ENCODE data around the gene SMTNL2.
"Not testable (repeated sequence)": the region's sequence is repeated elsewhere in the genome, so short reads cannot be mapped to it uniquely, and the experiment has no call there.

Gene SMTNL2

GRCh38 chr17:4565209-4566141 is 18.9 kb upstream of the SMTNL2 start:
- Mint-ChIP-seq H3K4me1 (peaks cover 35% of the 10 kb centered on the region), H3K9me3 (no peaks in the 10 kb centered on the region), H3K4me3 (no peak overlapping the region), H3K27ac (no peak overlapping the region), H3K36me3 (no peaks in the 10 kb centered on the region)
- peak; percentile 63 for ATAC-seq
- peak in 1 of 2 donors; percentile 69 for DNase-seq (ENCODE audit: low spot score in 2 of 2)

- H3K27ac Mint-ChIP-seq, result no peak overlapping the region
- DNase-seq (ENCODE audit: low spot score in 2 of 2), result peak in 1 of 2 donors; percentile 75
- peak; percentile 39 for ATAC-seq
- H3K36me3 Mint-ChIP-seq, result no peaks in the 10 kb centered on the region
- peaks cover 33% of the 10 kb centered on the region for H3K4me1 Mint-ChIP-seq
- no peaks in the 10 kb centered on the region for H3K9me3 Mint-ChIP-seq
- no peak overlapping the region for H3K4me3 Mint-ChIP-seq
Observed at GRCh38 chr17:4566785-4567184, 17.5 kb upstream of the SMTNL2 start.

- Mint-ChIP-seq H3K27ac (no peak overlapping the region), H3K4me3 (no peak overlapping the region), H3K4me1 (peaks cover 28% of the 10 kb centered on the region), H3K9me3 (no peaks in the 10 kb centered on the region), H3K36me3 (no peaks in the 10 kb centered on the region)
- no peak for DNase-seq (ENCODE audit: low spot score in 2 of 2)
- no peak for ATAC-seq
Observed at GRCh38 chr17:4569591-4569990, 14.7 kb upstream of the SMTNL2 start.

GRCh38 chr17:4572131-4572530 is 12.2 kb upstream of the SMTNL2 start:
- H3K27ac Mint-ChIP-seq, result no peak overlapping the region

GRCh38 chr17:4573115-4573514 is 11.2 kb upstream of the SMTNL2 start:
- Mint-ChIP-seq H3K9me3 (no peaks in the 10 kb centered on the region), H3K4me3 (no peak overlapping the region), H3K27ac (peak overlapping the region; percentile 30), H3K36me3 (no peaks in the 10 kb centered on the region), H3K4me1 (peaks cover 15% of the 10 kb centered on the region)
- no peak for DNase-seq (ENCODE audit: low spot score in 2 of 2)
- ATAC-seq, result no peak

More at GRCh38 chr17:4572131-4572530, 12.2 kb upstream of the SMTNL2 start:
- no peak for DNase-seq (ENCODE audit: low spot score in 2 of 2)
- Mint-ChIP-seq H3K36me3 (no peaks in the 10 kb centered on the region), H3K4me1 (peaks cover 15% of the 10 kb centered on the region), H3K4me3 (no peak overlapping the region), H3K9me3 (no peaks in the 10 kb centered on the region)
- ATAC-seq, result no peak

- peak; percentile 99 for ATAC-seq
- H3K4me3 Mint-ChIP-seq, result no peak overlapping the region
- peak overlapping the region; percentile 30 for H3K27ac Mint-ChIP-seq
- no peaks in the 10 kb centered on the region for H3K36me3 Mint-ChIP-seq
- no peaks in the 10 kb centered on the region for H3K9me3 Mint-ChIP-seq
- peak; percentile 41 to 72 for DNase-seq (ENCODE audit: low spot score in 2 of 2)
- H3K4me1 Mint-ChIP-seq, result peaks cover 15% of the 10 kb centered on the region
Observed at GRCh38 chr17:4573669-4574068, 10.7 kb upstream of the SMTNL2 start.

GRCh38 chr17:4574448-4575045 is 9.8 kb upstream of the SMTNL2 start:
- peaks cover 15% of the 10 kb centered on the region for H3K4me1 Mint-ChIP-seq
- no peak overlapping the region for H3K27ac Mint-ChIP-seq

GRCh38 chr17:4576161-4576558 is 8.2 kb upstream of the SMTNL2 start:
- H3K27ac Mint-ChIP-seq, result no peak overlapping the region

More at GRCh38 chr17:4574448-4575045, 9.8 kb upstream of the SMTNL2 start:
- H3K9me3 Mint-ChIP-seq, result no peaks in the 10 kb centered on the region
- ATAC-seq (no peak), DNase-seq (ENCODE audit: low spot score in 2 of 2) (no peak)
- H3K36me3 Mint-ChIP-seq, result no peaks in the 10 kb centered on the region
- no peak overlapping the region for H3K4me3 Mint-ChIP-seq

GRCh38 chr17:4576729-4577322 is 7.5 kb upstream of the SMTNL2 start:
- ATAC-seq, result no peak
- Mint-ChIP-seq H3K36me3 (no peaks in the 10 kb centered on the region), H3K9me3 (no peaks in the 10 kb centered on the region), H3K27ac (no peak overlapping the region), H3K4me1 (peaks cover 15% of the 10 kb centered on the region), H3K4me3 (no peak overlapping the region)
- no peak for DNase-seq (ENCODE audit: low spot score in 2 of 2)

More at GRCh38 chr17:4576161-4576558, 8.2 kb upstream of the SMTNL2 start:
- DNase-seq (ENCODE audit: low spot score in 2 of 2), result no peak
- Mint-ChIP-seq H3K9me3 (no peaks in the 10 kb centered on the region), H3K4me1 (peaks cover 15% of the 10 kb centered on the region), H3K4me3 (no peak overlapping the region), H3K36me3 (no peaks in the 10 kb centered on the region)
- ATAC-seq, result no peak

- Mint-ChIP-seq H3K27ac (no peak overlapping the region), H3K36me3 (no peaks in the 10 kb centered on the region), H3K9me3 (no peaks in the 10 kb centered on the region), H3K4me1 (peaks cover 15% of the 10 kb centered on the region), H3K4me3 (no peak overlapping the region)
- DNase-seq (ENCODE audit: low spot score in 2 of 2), result no peak
- ATAC-seq, result no peak
Observed at GRCh38 chr17:4577386-4577993, 6.8 kb upstream of the SMTNL2 start.

GRCh38 chr17:4578349-4578748 is 6.0 kb upstream of the SMTNL2 start:
- H3K4me3 Mint-ChIP-seq; H3K36me3 Mint-ChIP-seq; DNase-seq (ENCODE audit: low spot score in 2 of 2); H3K4me1 Mint-ChIP-seq; ATAC-seq; H3K27ac Mint-ChIP-seq; H3K9me3 Mint-ChIP-seq: not testable (repeated sequence)

DNA sequence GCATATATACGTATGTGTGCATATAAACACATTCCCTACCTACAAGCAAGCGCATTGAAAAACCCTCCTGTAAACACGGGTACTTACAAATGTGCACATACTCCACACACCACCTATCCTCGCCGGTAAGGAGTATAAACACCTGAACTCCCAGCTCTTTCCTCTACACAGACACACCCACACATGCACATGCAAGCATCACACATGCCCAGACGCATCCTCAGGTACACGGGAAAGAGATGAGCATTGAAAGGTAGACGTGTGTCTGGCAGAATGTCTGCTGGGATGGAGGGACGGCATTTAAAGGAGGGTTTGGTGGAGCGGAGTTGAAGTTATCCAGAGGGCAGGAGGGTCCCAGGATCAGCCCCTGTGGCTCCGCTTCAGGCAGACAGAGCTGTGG is 4.7 kb upstream of the SMTNL2 start:
- ATAC-seq (no peak), DNase-seq (ENCODE audit: low spot score in 2 of 2) (no peak)
- Mint-ChIP-seq H3K27ac (no peak overlapping the region), H3K4me1 (no peaks in the 10 kb centered on the region), H3K4me3 (no peak overlapping the region), H3K9me3 (no peaks in the 10 kb centered on the region), H3K36me3 (no peaks in the 10 kb centered on the region)

GRCh38 chr17:4580291-4580690 is 4.0 kb upstream of the SMTNL2 start:
- Mint-ChIP-seq H3K4me1 (peaks cover 4% of the 10 kb centered on the region), H3K4me3 (no peak overlapping the region), H3K9me3 (no peaks in the 10 kb centered on the region), H3K27ac (no peak overlapping the region), H3K36me3 (no peaks in the 10 kb centered on the region)
- DNase-seq (ENCODE audit: low spot score in 2 of 2) (no peak), ATAC-seq (no peak)

DNA sequence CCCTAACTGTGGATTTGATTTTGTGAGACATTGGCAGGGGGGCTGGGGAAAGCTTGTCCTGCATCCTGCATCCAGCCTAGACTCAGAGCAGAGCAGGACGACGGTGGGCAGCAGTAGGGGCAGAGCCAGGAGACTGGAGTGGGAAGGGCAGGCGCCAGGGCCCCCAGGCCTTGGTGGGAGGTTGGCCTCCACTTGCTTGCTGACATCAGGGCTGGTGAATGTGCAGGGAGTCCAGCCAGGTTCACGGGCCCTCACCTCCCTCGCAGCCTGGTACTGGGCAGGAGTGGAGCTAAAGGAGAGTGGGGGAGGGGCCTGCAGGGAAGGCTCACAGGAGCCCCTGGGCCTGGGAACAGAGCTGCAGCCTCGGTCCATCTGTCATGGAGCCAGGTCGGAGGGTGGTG is 2.2 kb upstream of the SMTNL2 start:
- ATAC-seq (no peak), DNase-seq (ENCODE audit: low spot score in 2 of 2) (no peak)
- H3K4me3 Mint-ChIP-seq, result no peak overlapping the region
- no peaks in the 10 kb centered on the region for H3K36me3 Mint-ChIP-seq
- H3K27ac Mint-ChIP-seq, result no peak overlapping the region
- peaks cover 5% of the 10 kb centered on the region for H3K4me1 Mint-ChIP-seq
- no peaks in the 10 kb centered on the region for H3K9me3 Mint-ChIP-seq

DNA sequence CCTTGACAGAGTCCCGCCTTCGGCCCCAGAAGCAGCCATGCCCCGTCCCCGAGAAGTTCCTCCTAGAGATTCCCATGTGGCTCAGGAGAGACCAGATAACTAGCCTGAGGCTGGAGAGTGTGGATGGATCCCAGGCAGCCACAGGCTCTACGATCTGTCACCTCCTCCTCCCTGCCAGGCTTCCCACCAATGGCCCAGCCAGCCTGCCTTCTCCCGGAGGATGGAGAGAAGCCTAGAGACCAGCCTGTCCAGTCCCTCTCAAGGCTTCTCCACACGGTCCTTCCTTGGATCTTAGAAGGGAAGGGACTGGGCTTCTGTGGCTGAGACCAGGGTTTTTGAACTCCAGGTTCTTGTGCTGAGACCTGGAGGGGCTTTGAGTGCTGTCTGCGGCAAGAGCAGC is 1.6 kb upstream of the SMTNL2 start:
- Mint-ChIP-seq H3K9me3 (no peaks in the 10 kb centered on the region), H3K36me3 (no peaks in the 10 kb centered on the region), H3K4me3 (no peak overlapping the region), H3K27ac (no peak overlapping the region), H3K4me1 (peaks cover 5% of the 10 kb centered on the region)
- ATAC-seq (no peak), DNase-seq (ENCODE audit: low spot score in 2 of 2) (no peak)
